HG03175 (cell line): ENCODE measurements around the gene TCEAL8.

Experiments used
- ATAC-seq: cut with Tn5 transposase; IDR thresholded peaks from one replicate; pipeline ENCODE4 v1.9.1; 2021; ENCODE audit warnings: mild to moderate bottlenecking, moderate library complexity; ENCODE audit not compliant: unreplicated experiment

Gene TCEAL8

GRCh38 chrX:103215425-103215991 is 39.4 kb downstream of the TCEAL8 start:
- peak; percentile 16 for ATAC-seq

- peak; percentile 93 for ATAC-seq
These were observed 40.0 kb downstream of the TCEAL8 start, which contains the start of gene BEX4 for GRCh38 chrX:103214870-103215424. Gene BEX4, plus strand, starts transcription at chrX:103215108. Its CDS starts 1,046 bp downstream, at chrX:103216154.

DNA sequence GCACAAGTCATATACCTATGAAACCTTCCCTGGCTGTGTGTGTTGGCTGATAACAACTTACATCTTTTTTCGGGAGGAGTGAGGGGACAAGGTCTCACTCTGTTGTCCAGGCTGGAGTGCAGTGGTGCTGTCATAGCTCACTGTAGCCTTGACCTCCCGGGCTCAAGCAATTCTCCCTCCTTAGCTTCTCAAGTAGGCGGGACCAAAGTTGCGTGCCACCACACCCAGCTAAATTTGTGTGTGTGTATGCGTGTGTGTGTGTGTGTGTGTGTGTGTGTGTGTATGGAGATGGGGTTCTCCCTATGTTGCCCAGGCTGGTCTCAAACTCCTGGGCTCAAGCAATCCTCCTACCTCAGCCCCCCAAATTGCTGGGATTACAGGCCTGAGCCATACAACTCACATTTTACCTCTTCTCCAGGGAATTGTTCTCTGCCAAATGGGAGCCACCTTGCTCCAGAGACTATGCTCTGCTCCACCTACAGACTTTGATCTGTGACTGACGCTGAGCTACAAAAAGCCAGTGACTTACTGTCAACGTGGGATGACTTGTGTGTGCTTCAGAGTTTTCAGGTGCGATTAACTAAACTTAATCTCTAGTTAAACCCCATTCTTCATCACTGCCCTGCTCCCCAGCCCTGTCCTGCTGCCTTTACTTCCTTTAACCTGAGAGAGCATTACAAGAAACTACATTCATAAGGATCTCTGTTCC is 42.1 kb downstream of the TCEAL8 start:
- ATAC-seq: no peak

- no peak for ATAC-seq
These were observed 43.8 kb downstream of the TCEAL8 start for GRCh38 chrX:103211012-103211715.

DNA sequence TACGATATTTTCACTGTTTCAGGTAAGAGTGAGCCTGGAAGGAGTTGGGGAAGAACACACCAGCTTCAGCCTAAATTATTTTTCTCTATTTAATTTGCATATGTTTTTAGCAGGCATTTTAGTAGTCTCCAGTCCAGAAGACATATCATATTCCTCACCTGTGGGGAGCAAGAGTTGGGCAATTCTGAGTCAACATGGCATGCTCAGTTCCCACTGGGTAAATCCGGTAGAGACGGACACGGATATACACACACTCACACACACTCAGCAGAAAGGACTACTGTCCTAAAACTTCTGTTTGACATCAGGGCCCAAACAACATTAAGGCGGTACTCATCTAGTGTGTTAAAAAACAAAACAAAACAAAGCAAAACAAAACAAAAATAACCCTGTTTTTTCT is 44.9 kb downstream of the TCEAL8 start:
- ATAC-seq: no peak
